GM21737 (cell line): ENCODE results near the gene UBA52.
"Not testable (repeated sequence)": the region's sequence is repeated elsewhere in the genome, so short reads cannot be mapped to it uniquely, and the experiment has no call there.

Experiments used
- ATAC-seq: cut with Tn5 transposase; IDR thresholded peaks from one replicate; pipeline ENCODE4 v1.9.1; 2021; ENCODE audit warnings: mild to moderate bottlenecking, moderate library complexity; ENCODE audit not compliant: unreplicated experiment

The UBA52 gene

DNA sequence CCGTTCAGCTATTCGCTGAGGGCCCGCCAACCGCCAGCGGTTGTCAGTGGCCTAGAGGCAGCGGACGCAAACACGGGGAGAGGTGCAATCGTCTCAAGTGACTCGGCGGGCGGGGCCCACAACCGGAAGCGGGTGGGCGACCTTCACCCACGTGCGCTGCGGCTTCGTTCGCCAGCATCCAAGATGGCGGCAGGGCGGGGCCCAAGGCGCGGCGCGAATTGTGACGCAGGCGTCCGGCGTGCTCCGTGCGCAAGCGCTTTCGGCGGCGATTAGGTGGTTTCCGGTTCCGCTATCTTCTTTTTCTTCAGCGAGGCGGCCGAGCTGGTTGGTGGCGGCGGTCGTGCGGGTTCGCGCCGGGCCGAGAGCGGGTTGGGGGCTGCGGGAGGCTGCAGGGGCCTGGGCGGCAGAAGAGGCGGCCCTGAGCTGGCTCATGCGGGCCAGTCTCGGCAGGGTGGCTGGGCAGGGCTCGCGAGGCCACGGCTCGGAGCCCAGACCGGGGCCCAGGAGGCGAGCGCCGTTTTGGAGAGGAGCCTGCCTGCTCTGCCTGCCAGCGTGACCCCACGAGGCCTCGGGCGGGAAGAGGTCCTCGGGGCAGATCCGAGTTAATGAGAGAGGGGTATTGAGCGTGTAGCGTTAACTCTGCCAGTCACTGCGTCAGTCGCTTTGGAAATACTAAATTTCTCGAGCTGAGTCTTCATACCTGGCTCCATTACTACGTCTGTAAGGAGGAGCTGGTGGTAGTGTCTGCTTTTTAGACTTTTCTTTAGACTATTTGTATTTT lies at the start of gene UBA52:
Gene UBA52 (plus strand): TSS at position 294 of the 781 bp plus-strand sequence. CDS start 1,444 bp downstream, outside the sequence.
- peak; percentile 78 for ATAC-seq

DNA sequence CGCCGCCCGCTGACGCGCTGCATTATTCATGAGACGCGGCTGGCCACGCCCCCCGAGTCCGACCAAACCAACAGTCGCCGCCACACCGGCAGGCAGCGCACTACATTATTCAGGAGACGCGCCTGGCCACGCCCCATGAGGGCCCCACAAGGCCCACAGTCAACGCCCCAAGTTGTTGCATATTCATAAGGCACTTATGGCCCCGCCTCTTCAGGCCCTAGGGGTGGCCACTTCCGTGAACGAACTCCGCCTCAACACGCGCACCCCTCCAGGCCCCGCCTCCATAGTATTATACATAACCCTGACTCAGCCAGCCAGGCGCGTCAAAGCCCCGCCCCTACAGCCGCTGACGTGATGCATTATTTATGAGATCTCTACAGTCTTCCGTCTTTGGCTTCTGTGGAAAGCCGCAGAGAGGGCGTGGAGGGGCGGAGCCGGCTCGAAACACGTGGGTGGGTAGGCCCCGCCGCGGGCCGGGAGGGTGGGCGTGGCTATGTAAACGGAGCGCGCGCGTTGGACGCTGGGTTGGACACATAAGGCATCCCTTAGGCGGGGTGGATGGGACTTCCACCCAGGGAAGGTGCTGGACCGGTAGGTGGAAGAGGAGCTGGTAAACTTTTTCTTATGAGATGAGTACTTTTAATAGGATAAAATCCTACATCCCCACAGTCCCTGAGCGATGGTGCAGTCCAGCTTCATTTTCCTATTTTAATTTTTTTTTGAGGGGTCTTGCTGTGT lies 49.4 kb upstream of the UBA52 start:
- ATAC-seq, result peak; percentile 81

DNA sequence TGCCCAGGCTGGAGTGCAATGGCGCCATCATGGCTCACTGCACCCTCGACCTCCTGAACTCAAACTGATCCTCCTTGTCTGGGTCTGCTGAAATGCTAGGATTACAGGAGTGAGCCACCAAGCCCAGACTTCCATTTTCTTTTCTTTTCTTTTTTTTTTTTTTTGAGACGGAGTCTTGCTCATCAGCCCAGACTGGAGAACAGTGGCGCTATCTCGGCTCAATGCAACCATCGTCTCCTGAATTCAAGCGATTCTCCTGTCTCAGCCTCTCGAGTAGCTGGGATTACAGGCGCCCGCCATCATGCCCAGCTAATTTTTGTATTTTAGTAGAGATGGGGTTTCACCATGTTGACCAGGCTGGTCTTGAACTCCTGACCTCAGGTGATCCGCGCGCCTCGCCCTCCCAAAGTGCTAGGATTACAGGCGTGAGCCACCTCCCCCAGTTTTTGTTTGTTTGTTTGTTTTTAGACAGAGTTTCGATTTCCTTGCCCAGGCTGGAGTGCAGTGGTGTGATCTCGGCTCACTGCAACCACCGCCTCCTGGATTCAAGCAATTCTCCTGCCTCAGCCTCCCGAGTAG lies 48.7 kb upstream of the UBA52 start:
- not testable (repeated sequence) for ATAC-seq

DNA sequence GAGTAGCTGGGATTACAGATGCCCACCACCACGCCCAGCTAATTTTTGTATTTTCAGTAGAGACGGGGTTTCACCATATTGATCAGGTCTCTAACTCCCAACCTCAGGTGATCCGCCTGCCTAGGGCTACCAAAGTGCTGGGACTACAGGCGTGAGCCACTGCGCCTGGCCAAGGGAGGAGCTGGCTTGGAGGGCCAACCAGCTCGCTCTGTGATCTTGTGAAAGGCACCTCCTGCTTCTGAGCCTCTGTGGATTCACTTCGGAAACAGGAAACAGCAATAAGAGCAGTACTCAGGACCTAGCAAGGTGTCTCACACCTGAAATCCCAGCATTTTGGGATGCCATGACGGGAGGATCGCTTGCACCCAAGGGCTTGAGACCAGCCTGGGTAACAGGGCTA lies 47.8 kb upstream of the UBA52 start:
- no peak for ATAC-seq

DNA sequence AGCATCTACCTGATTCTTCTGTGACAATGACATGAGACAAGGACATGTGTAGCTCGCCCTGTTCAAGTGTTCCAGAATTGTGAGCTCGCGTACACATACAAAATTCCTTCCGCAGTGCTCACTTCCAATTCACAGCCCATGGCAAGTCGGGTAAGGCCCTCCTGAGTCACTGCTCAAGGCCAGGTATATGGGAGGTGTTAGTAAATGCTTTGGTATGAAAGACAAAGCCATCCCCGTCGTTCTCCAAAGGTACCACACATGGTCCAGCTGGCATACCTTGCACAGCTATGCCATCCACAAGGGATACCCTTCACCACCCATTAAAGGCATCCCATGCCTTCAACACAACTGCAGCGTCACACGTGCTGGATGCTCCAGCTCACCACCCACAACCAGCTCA lies 45.3 kb upstream of the UBA52 start:
- ATAC-seq, result no peak

DNA sequence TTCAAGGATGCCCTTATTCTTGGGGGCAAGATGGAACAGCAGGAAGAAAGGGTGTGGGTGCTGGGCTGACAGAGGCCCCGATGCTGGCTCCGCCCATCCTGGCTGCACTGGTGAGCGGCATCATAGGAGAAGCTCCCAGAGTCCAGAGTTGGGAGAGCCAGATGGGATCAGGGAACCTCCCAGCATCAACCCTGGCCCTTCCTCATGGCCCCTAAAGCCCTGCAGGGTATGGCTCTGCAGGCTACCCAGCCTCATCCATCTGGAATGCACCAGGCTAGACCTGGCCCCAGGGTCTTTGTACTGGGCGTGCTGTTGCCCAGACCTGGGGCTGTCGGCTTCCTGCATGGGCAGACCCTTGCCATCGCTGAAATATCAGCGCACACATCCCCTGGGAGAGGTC lies 41.9 kb upstream of the UBA52 start:
- no peak for ATAC-seq

DNA sequence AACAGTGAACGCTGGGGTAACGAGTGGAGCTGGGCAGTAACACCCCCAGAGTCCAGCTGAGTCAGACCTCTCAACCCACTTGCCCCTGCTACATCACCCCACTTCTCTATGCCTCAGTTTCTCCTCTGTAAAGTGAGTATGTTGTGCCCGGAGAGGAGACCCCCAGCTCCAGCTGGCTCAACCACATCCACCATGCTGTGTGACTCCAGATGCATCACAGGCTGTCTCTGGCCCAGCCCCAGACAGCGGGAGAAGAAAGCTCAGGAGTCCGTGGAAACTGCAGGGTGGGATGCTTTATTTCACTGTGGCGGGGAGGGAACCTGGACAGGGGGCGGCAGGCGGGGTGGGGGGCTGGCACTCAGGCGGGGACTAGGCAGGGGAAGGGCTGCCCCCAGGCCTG lies 40.2 kb upstream of the UBA52 start:
- no peak for ATAC-seq

DNA sequence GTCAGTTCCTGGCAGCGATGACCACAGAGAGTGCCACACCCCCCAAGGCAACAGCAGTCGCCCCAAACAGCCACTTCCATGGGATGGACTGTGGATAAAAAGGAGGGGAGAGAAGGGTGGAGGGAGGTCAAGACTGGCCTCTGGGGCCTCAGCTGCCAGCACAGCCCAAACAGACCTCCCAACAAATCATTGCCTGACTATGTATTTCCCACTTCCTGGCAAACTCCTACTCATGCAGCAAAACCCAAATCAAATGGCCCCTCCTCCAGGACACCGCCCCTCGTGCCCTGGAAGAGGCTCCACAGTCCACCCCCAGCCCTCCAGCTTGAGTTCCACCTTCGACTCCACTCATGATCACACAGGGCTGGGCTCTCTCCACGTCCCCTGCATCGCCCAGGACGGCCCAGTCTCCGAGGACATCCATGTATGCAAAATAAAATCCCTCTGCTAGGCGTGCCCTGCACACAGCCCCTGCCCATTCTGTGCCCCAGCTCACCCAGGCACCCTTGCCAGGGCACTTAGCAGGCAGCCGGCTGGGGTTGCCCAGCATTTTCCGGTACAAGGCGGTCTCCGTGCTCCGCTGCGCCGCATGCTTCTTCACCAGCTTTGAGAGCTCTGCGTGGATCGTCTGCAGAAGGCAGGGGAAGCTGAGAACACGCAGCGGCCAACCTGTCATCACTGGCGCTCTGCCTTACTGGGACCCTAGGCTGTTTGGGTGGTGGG lies 39.3 kb upstream of the UBA52 start:
- ATAC-seq, result no peak

DNA sequence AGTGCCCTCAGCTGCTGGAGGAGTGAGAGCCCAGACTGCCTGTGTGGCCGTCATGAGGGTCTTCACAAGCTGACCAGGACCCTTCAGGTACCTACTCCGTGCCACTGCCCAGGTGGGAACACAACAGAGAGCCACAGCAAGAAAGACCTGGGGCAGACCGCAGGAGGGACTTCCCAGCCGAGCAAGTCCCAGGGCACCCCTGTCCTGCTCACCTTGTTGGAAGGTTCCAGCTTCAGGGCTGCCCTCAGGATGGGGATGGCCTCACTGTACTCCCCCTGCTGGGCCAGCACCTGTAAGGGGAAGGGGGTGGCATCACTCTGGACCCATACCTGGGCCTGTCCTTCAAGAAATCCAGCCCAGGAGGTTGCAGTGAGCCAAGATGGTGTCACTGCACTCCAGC lies 38.6 kb upstream of the UBA52 start:
- no peak for ATAC-seq

DNA sequence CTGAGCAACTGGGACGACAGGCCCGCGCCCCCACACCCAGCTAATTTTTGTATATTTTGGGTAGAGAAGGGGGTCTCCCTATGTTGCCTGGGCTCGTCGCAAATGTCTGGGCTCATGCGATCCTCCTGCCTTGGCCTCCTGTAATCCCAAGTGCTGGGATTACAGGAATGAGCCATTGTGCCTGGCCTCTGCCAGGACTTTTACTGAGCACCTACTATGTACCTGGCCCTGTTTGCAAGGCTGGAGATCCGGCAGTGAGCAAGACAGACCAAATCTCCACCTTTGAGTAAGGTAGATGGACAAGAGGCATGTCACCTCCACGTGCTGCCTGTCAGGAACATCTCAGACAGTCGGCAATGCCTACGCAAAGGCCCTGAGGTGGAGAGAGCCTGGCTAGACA lies 35.2 kb upstream of the UBA52 start:
- no peak for ATAC-seq

DNA sequence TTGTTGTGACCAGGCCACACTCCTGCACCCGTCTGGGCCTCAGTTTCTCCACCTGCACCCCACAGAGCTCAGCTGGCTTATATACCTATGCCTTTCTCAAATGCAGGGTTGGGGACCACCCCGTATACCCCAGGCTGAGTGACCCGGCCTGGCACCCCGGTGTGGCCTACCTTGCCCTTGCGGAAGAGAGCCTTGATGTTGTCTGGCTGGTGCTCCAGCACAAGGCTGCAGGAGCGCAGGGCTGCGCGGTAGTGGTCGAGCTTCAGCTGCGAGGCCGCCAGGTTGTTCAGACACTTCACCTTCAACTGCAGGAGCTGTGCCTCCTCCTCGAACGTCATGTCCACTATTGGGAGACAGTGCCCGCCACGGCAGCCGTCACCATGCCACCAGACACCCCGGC lies 34.2 kb upstream of the UBA52 start:
- ATAC-seq, result no peak

DNA sequence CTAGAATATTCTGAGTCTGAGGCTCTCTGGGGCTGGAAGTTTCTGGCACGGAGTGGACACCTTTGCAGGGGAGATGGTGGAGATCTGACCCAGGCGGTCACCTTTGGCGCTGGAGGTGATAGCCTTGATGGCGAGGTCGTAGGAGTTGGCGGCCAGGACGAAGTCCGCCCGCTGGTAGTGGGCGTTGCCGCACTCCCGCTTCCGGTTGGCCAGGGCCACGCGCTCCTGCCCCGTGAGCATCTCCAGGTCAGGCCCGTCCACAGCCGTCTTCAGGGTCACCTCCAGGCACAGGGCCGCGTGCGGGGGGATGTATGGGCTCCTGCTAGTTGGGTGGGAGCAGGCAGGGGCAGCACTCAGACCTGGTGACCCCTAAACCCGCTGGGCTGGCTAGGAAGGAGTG lies 33.5 kb upstream of the UBA52 start:
- no peak for ATAC-seq

DNA sequence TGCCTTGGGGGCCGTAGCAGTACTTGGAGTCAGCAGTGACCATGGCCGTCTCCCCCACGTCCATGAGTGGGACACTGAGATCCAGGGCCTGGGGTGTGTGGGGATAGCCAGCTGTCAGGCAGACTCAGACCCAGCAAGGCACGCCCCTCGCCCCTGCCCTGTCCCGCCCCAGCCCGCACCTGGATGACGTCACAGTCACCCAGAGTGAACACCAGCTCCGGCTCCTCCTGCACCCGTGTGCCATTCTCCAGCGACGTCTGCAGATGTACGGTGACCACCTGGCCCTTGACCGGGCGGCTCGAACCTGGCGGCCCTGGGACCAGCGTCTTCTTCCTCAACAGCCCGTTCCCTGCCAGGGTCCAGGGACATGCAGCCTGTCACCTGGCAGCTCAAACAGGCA lies 32.3 kb upstream of the UBA52 start:
- ATAC-seq, result no peak

DNA sequence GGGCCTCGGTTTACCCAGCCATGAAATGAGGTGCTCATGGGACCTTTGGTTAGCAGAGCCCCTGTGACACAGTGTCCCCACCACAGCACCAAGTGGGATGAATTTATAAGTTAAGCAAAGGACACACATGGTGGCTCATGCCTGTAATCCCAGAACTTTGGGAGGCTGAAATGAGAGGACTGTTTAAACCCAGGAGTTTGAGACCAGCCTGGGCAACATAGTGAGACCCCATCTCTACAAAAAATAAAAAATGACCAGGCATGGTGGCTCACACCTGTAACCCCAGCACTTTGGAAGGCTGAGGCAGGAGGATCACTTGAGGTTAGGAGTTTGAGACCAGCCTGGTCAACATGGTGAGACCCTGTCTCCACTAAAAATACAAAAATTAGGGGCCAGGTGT lies 31.5 kb upstream of the UBA52 start:
- ATAC-seq, result not testable (repeated sequence)

DNA sequence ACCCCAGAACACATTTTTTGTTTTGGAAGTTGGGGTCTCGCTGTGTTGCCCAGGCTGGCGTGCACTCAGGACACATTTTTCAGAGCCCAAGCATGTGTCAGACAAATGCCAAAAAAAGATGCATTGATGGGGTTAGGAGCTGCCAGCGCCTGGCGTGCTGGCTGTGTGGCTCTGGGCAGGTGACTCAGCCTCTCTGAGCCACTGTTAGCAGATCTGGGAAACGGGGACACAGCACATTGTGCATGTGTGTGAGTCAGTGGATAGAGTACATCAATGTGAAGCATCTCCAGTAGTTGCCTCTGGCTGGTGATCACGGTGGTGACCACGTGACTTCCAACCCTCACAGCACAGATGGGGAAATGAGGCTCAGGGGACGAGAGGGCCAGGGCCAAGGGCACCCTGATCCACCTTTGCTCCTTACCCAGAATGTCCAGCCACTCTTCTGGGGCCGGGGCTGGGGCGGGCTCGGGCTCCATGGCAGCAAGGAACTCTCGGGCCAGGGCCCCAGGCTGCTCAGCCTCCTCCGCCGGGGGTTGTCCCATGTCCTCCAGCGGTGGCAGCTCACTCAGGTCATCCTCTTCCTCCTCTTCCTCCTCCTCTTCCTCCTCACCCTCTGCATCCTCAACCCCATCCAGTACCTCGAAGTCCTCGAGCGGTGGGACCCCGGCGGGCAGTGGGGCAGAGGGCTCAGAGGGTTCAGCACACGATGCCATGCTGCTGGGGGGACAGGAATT lies 30.2 kb upstream of the UBA52 start:
- no peak for ATAC-seq

DNA sequence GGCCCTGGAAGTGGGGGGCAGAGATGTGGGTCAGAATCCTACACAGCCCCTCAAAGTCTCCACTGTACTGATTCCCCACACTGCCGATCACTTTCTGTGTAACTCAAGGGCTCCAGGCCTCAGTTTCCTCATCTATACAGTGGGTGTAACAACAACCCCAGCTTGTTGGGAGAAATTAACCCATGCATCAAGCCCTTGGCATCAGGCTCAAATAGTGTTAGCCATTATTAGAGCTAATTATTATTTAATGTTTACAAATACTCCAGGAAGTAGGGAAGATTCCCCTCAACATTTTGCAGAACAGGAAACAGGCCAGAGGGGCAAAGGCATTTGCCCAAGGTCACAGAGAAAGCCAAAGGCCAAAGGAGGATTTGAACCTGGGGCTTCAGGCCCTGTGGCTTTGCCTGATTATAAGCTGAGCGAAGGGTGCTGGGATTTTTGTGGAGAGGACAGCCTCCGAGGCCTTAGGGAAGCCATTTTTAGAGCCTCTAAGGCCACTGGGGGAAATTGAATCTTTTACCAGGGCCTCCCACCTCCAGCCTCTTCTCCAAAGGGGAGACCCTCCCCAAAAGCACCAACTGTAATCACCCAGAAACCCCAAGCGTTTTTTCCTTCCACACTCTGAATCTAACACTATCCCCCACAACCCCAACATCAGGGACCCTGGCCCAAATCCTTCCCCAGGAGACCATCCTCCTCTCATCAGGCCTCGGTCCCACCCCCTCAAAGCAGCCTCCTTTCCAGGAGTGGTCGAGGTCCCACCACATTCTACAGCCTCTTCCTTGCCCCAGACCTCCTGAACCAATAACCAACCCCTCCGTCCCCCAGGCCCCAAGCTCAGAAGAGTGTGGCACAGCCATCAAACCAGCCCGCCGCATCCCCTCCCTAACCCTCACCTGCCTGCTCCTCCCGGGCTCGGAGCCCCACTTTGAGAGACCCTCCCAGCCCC lies 29.4 kb upstream of the UBA52 start:
- no peak for ATAC-seq

DNA sequence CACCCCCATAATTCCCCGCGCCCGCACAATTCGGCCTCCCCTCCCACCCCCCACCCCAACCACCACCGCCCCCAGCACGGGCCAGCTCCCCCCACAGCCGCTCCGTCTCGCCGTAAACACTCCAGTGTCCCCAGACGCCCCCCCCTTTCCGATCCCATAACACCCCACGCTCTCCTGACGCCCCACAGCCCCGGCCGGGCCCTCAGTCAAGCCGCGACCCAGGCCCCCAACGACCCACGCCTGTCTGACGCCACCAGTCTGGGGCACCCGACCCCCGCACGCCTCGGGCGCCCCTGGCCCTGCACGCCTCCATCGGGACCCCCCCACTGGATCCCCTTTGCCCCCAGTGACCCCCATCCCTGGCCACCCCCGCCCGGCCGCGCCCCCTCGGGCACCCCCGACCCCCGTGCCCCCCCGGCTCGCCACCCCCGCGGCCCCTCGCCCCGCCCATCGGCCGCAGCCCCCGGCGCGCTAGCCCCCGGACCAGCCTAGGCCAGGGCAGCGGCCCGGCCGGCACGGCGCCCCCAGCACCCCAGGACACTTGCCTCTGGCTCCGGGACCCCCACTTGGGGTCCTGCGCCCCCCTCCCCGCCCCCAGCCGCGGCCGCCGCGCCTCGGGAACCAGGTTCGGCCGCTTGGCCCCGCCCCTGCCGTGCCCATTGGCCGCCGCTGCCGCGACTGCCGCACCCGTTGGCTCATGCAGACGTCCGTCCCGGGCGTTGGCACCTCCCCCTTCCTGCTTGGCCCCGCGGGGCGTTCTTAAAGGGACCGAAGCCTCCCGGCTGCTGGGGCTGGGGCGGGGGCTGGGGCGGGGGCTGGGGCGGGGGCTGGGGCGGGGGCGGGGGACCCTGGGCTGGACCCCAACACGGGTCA lies 28.5 kb upstream of the UBA52 start, which contains the start of gene FKBP8:
Gene FKBP8 (minus strand): TSS at position 633 of the 873 bp plus-strand sequence. CDS start 1,603 bp downstream, outside the sequence.
- ATAC-seq, result peak; percentile 90

DNA sequence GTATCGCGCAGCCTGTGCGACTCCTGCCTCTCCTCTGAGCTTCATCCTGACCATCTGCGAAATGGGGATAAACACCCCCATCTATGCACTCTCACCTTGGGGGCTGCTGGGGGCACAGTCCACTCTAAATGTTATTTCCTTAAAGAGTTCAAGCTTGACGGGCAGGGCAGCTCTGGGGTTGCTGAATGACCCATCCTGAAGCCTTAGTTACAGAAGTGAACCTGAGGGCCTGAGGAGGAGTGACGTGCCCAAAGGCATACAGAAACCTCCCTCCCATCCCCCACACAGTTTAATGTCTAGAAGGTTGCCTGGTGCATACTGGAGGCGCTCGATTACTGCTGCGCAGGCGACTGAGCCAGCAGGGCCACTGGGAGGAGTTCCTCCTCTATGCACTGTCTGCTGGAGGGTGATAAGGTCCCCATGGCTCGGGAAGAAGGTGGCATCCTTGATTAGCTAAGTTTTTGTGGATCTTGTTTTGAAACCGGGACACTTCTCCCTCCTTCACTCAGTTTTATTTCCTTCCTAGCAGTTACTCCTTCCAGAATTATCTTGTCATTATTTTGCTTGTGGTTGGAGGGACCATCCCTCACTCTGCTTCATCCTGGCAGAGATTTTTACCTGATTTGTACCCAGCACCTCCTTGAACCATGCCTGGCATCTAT lies 27.7 kb upstream of the UBA52 start:
- peak; percentile 50 for ATAC-seq
